GM19452 (cell line): ENCODE measurements around the gene SPNS3.

Experiments
- ATAC-seq: cut with Tn5 transposase; IDR thresholded peaks from one replicate; pipeline ENCODE4 v1.9.1; 2021; ENCODE audit not compliant: unreplicated experiment

The SPNS3 gene

DNA sequence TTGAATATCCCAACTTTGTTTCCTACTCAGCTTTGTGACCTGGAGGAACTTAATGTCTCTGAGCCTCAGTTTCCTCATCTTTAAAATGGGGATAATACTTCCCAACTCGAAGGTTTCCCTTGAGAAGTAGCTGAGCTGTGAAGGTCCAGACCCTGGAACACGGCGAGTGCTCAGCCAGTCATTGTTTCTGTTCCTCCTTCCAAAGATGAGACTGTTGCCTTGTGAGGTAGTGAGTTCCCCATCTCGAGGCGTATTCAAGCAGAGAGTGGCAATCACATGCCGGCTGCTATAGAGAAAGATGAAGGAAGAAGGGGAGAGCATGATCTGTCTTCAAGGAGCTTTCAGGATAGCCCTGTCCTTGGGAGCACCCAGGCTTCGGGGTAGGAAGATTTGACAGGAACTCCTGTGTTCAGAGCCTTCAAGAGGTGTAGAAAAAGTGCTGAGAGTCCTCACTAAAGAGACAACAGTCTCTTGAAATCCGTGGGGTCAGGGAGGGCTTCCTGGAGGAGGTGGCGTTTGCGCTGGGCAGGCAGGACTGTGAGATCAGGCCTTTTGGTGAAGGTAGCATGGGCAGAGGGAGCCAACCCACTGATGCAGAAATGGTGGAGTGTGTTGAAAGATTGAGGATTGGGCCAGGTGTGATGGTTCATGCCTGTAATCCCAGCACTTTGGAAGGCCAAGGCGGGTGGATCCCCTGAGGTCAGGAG lies 92.1 kb downstream of the SPNS3 start:
- ATAC-seq: no peak

- no peak for ATAC-seq
Observed at GRCh38 chr17:4527134-4527533, 93.4 kb downstream of the SPNS3 start.

DNA sequence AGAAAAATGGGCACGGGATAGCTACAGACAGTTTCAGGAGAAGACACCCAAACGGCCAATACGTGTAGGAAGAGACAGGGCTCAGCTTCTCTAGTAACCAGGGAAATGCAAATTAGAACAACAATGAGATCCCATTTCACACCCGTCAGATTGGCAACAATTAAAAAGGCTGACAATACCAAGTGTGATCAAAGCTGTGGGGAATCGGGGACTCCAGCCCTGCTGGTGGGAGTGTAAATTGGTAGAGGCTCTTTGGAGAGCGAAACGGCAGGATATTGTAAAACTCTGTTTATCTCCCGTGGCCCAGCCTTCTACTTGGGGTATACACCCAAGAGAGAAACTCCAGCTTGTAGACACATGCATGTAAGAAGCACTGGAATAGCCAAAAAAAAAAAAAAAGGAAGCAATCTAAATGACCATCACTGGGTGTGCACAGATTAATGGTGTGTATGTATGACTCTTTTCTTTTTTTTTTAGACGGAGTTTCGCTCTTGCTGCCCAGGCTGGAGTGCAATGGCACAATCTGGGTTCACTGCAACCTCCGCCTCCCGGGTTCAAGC lies 93.9 kb downstream of the SPNS3 start:
- ATAC-seq: no peak

DNA sequence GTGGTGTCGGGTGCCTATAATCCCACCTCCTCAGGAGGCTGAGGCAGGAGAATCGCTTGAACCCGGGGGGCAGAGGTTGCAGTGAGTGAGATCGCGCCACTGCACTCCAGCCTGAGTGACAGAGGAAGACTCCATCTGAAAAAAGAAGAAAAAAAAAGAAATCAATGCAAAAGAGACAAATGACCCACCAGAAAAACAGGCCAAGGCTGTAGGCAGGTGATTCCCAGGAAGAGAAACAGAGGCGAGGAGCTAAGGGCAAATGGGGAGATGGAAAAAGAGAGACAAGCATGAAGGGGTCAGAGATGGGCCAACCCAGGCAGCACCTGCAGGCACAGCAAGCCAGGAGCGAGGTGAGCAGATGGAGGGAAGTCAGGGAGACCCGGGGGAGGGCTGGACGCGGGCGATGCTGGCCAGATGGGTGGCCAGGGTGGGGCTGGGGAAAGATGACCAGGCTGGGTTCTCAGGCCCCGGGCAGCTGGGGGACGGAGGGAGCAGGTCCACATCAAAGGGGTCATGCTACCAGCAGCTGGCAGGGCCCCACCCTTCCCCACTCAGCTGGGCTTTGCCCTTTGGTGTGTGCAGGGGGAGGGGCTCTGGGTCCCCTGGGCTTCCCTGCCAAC lies 95.9 kb downstream of the SPNS3 start:
- no peak for ATAC-seq

DNA sequence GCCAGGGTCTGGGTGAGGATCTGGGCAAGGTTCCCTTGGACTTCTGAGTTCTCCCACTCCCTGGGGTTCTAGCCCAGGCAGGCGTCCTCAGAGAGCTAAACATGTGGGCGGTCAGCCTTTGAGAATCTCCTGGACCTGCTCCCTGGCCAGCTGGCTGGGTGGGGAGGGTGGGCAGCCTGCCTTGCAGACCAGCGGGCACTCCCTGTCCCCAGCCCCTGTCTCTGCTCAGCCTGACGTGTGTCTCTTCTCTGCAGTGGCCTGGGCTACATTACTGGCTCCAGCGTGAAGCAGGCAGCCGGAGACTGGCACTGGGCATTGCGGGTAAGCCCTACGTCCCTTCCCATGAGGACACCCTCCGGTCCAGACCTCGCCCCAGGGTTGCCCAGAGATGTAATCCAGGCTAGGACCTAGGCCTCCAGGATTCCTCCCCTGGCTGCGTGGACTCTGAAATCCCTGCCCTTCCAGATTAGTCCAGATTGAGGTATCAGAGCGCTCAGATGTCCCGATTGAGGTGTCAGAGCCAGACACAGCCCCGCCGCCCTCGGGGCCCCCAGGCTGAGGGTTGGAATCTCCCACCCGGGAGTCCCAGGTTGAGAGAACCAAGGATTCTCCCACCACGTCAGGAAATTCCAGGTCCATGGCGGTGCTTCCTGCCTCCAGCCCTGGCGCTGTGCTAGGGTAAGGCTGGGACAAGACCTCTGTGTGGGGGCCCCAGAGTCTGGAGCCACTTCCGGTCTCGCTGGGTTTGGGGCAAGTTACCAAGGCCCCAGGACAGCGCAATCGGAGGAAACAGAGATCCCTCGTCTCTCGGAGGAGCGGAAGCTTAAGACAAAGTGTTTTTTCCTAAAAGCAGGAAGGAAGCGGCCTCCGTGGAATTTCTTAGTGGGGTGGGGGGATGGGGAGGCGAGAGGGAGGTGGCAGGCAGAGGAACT lies 97.3 kb downstream of the SPNS3 start:
- no peak for ATAC-seq

GRCh38 chr17:4531988-4532736 lies 98.4 kb downstream of the SPNS3 start:
- no peak for ATAC-seq

GRCh38 chr17:4532860-4533522 lies 99.3 kb downstream of the SPNS3 start:
- ATAC-seq: no peak

GRCh38 chr17:4533523-4534504 lies 100.1 kb downstream of the SPNS3 start:
- ATAC-seq: no peak

DNA sequence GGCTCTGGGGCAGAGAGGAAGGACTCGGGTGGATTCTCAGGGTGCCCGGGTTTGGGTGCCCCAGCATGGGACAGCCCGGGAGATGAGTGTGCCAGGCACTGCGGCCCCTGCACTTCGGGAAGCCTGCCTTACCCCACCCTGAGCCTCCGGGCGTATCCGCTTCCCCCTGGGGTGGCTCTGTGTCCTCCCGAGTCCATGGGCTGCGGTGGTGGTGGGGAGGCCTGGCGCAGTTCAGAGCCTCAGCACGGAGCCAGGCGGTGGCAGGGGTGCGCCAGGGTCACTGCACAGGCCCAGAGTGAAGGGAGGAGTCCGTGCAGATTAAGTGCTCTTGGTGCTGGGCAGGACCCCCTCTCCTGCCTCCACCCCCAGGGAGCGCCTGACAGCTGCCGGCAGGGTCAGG lies 100.8 kb downstream of the SPNS3 start:
- ATAC-seq: no peak

- no peak for ATAC-seq
Observed at GRCh38 chr17:4534928-4535666, 101.4 kb downstream of the SPNS3 start.

GRCh38 chr17:4535667-4536258 lies 102.0 kb downstream of the SPNS3 start:
- no peak for ATAC-seq

GRCh38 chr17:4536259-4536741 lies 102.6 kb downstream of the SPNS3 start:
- no peak for ATAC-seq

- ATAC-seq: no peak
Observed at GRCh38 chr17:4536742-4537411, 103.1 kb downstream of the SPNS3 start.
